Measurements from ENCODE around the gene RIMBP2. TPM values are rescaled to one million over a fixed set of nuclear protein-coding genes. Genes with fewer than 3 reads are reported as not detected.

RIMBP2 gene
- polyA plus RNA-seq, 1 of the 3 experiments (the other 2 are of a cell fraction): 0.90 TPM

DNA sequence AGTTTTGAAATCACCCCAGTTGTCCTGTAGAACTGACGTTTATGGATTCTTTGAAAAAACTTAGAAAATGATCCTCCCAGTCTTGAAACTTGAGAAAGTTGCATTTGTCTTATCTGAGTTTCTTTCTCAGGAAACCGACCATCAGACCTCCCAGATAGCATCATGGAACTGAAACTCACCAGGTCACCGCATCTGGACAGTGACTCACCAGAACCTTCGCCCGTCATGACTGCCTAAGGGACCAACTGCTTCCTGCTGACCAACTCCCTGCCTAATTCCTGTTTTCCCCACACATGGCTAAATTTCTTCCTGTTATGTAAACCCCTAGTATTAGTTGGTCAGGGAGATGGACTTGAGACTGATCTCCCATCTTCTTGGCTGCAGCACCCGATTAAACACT, 175.7 kb downstream of the RIMBP2 start:
- Histone ChIP-seq H3K4me2 (no peak overlapping the region), H2AFZ (ENCODE audit: low read depth) (no peak overlapping the region), H3K27me3 (ENCODE audit: insufficient read depth) (no peaks in the 10 kb centered on the region), H3K9me2 (no peaks in the 10 kb centered on the region), H3K36me3 (replicated peaks in 1 of 2; ENCODE audit: control insufficient read depth in 1 of 2, insufficient read depth in 2 of 2, low read length in 1 of 2) (no peaks in the 10 kb centered on the region), H3K4me3 (ENCODE audit: low read depth in 2 of 2, low read length in 1 of 2) (no peak overlapping the region), H3K4me1 (ENCODE audit: control insufficient read depth in 1 of 2, insufficient read depth in 2 of 2, low read depth in 1 of 2, low read length in 1 of 2) (peaks cover 0 to 12% of the 10 kb centered on the region in 2 experiments; a peak in 1 of 4 replicates), H3K27ac (ENCODE audit: low read depth in 2 of 2, low read length in 1 of 2) (no peak overlapping the region), H3K9ac (no peak overlapping the region), H4K20me1 (ENCODE audit: insufficient read depth) (no peaks in the 10 kb centered on the region), H3K79me2 (ENCODE audit: insufficient read depth) (no peaks in the 10 kb centered on the region), H3K9me3 (no peaks in the 10 kb centered on the region), H3F3A (replicated peaks; ENCODE audit: insufficient read depth) (no peaks in the 10 kb centered on the region)
- no peak for TF ChIP-seq RXRA (IDR thresholded peaks at IDR 0.05; ENCODE audit: borderline replicate concordance, low read depth)
- no peak for TF ChIP-seq RCOR1 (IDR thresholded peaks at IDR 0.05; ENCODE audit: low read length)
- TF ChIP-seq TEAD4 (IDR thresholded peaks at IDR 0.05; ENCODE audit: borderline replicate concordance, insufficient read depth): no peak
- no peak for TF ChIP-seq ELF1 (IDR thresholded peaks at IDR 0.05)
- TF ChIP-seq POLR2AphosphoS5 (IDR thresholded peaks at IDR 0.05; ENCODE audit: low read depth, low read length): no peak
- no peak for TF ChIP-seq FOSL2 (IDR thresholded peaks at IDR 0.05; ENCODE audit: borderline replicate concordance, low read depth)
- no peak for TF ChIP-seq SMC3 (IDR thresholded peaks at IDR 0.05; ENCODE audit: low read depth, low read length)
- no peak for TF ChIP-seq NFIC (IDR thresholded peaks at IDR 0.05; ENCODE audit: borderline replicate concordance)
- TF ChIP-seq, protein P1, sequence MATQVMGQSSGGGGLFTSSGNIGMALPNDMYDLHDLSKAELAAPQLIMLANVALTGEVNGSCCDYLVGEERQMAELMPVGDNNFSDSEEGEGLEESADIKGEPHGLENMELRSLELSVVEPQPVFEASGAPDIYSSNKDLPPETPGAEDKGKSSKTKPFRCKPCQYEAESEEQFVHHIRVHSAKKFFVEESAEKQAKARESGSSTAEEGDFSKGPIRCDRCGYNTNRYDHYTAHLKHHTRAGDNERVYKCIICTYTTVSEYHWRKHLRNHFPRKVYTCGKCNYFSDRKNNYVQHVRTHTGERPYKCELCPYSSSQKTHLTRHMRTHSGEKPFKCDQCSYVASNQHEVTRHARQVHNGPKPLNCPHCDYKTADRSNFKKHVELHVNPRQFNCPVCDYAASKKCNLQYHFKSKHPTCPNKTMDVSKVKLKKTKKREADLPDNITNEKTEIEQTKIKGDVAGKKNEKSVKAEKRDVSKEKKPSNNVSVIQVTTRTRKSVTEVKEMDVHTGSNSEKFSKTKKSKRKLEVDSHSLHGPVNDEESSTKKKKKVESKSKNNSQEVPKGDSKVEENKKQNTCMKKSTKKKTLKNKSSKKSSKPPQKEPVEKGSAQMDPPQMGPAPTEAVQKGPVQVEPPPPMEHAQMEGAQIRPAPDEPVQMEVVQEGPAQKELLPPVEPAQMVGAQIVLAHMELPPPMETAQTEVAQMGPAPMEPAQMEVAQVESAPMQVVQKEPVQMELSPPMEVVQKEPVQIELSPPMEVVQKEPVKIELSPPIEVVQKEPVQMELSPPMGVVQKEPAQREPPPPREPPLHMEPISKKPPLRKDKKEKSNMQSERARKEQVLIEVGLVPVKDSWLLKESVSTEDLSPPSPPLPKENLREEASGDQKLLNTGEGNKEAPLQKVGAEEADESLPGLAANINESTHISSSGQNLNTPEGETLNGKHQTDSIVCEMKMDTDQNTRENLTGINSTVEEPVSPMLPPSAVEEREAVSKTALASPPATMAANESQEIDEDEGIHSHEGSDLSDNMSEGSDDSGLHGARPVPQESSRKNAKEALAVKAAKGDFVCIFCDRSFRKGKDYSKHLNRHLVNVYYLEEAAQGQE (IDR thresholded peaks at IDR 0.05; ENCODE audit: low read depth, low read length): no peak
- TF ChIP-seq NRF1 (IDR thresholded peaks at IDR 0.05; ENCODE audit: low read depth, low read length): no peak
- TF ChIP-seq FOXJ3 (CRISPR knock-in tag; IDR thresholded peaks at IDR 0.05): no peak
- TF ChIP-seq EP300 (IDR thresholded peaks at IDR 0.05; ENCODE audit: borderline replicate concordance in 1 of 2, low read depth in 1 of 2, low read length in 1 of 2): no peak
- no peak for TF ChIP-seq SIN3A (IDR thresholded peaks at IDR 0.05; ENCODE audit: borderline replicate concordance, low read depth, low read length)
- TF ChIP-seq GATA2 (CRISPR knock-in tag; IDR thresholded peaks at IDR 0.05): no peak
- TF ChIP-seq MXI1 (IDR thresholded peaks at IDR 0.05; ENCODE audit: low read depth, low read length): no peak
- TF ChIP-seq, protein P2, sequence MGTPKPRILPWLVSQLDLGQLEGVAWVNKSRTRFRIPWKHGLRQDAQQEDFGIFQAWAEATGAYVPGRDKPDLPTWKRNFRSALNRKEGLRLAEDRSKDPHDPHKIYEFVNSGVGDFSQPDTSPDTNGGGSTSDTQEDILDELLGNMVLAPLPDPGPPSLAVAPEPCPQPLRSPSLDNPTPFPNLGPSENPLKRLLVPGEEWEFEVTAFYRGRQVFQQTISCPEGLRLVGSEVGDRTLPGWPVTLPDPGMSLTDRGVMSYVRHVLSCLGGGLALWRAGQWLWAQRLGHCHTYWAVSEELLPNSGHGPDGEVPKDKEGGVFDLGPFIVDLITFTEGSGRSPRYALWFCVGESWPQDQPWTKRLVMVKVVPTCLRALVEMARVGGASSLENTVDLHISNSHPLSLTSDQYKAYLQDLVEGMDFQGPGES (IDR thresholded peaks at IDR 0.05; ENCODE audit: low read depth, low read length): no peak
- TF ChIP-seq, protein P3, sequence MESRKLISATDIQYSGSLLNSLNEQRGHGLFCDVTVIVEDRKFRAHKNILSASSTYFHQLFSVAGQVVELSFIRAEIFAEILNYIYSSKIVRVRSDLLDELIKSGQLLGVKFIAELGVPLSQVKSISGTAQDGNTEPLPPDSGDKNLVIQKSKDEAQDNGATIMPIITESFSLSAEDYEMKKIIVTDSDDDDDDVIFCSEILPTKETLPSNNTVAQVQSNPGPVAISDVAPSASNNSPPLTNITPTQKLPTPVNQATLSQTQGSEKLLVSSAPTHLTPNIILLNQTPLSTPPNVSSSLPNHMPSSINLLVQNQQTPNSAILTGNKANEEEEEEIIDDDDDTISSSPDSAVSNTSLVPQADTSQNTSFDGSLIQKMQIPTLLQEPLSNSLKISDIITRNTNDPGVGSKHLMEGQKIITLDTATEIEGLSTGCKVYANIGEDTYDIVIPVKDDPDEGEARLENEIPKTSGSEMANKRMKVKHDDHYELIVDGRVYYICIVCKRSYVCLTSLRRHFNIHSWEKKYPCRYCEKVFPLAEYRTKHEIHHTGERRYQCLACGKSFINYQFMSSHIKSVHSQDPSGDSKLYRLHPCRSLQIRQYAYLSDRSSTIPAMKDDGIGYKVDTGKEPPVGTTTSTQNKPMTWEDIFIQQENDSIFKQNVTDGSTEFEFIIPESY (IDR thresholded peaks at IDR 0.05; ENCODE audit: borderline replicate concordance, low read depth): no peak
- no peak for DNase-seq
- POLR2A ChIA-PET: no interaction called here
- 37% methylated on average over 6 of the region's 6 CpGs for WGBS (ENCODE audit: low lambda C conversion rate)
- CTCF ChIA-PET: no interaction called here

Data from SK-N-SH (cell line).